GM18909 (cell line): Measurements from ENCODE around the gene SERGEF.

Experiments
- ATAC-seq: cut with Tn5 transposase; IDR thresholded peaks from one replicate; pipeline ENCODE4 v1.9.1; 2021; ENCODE audit warnings: mild to moderate bottlenecking; ENCODE audit not compliant: unreplicated experiment, poor library complexity

SERGEF gene

DNA sequence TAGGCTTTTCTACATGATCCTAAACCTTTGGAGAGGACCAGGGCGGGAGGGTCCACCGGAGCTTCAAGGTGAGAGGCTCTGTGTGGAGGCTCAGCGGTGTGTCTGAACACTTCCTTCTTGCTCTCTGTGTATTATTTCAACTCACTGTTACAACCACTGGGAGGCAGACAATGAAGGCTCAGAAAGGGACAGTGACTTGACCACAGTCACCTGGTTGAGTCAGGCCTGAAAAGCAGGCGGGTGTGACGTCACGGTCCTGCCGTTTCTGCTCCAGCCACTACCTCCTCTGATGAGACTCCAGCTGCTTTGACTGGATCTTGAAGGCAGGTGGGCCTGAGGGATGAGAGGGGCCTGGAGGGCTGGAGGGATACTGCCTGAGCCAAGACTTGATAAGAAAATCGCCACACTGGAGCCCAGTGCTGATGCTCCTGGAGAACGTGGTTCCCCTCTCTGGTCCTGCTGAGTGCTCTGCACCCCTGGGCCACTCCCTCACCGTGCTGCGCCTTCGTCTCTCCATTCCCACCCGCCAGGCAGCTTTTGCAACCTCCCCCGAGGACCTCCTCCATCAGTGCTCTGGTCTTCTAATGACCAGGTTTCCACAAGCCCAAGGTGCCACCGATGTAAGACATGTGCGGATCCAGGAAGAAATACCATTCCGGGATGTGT, 250.4 kb downstream of the SERGEF start:
- ATAC-seq, result peak; percentile 40

DNA sequence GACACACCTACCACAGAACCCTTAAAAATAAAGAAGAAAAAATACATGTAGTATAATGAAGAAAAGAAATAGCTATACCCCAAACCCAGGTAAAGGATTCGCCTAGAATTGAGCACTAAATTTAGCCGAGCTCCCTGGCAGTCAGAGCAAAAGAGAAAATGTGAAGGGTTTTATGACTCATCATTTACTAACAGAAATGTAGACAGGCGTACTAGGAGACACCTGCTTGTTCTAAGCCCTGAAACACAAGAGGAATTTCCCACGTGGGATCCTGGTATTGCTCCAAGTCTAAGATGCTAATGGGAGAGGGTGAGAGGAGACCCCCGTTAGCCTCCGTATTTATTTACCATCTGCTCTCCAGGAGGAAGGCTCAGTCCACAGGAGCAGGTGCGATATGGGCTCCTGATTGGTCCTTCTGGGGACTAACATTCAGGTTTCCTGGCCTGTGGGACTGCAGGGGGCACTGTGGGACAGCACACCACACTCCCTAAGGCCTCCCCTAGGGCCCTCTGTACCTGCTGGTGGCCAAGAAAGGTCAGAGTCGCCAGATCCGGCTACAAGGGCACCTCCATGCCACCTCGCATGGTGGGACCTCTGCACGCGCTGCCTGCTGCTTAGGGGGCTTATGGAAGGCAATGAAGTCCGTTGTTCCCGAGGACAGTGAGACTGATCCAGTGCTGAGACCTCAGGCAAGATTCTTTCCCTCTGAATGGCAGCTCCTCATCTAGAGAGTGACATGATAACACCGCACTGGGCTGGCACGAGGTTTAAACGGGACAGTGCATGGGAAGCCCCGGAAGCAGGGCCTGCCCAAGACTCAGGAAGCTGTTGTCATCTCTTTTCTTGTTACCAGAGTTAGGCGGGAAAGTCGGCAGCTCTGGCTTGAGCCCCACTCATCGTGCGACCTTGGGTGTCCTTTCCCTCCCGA, 252.5 kb downstream of the SERGEF start:
- peak; percentile 73 for ATAC-seq

DNA sequence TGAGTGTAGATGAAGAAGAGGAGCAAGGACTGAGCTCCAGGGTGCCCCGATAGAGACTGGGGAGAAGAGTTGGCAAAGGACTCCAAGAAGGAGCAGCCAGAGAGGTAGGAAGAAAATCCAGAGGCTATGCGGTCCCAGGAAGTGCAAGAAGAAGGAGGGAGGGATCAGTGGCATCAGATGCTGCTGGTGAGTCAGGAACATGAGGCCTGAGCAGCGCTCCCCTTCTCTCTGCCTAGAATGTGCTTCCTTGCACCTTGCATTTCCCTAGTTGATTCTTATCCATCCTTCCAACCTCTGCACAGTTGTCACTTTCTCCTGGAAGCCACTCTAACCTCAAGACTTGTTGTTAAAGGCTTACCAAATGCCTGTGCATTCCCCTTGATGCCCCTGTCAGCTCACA, 257.0 kb downstream of the SERGEF start:
- ATAC-seq, result no peak

DNA sequence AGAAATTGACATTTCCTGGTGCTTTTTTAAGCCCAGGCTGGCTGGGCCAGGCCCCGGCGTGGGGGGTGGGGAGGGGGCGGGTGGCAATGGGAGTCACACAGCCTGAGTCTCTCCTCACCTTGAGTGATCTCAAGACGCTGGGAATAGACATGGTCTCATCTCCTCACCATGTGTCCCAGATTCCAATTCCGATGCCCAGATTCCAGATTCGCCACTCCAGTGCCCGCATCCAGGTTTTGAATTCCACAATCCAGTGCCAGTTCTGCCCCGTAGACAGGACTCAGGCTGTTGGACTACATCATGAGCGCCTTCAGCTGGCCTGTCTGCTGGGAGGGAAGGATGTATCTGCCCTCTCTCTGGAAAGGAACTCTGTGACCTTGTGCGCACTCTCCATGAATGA, 259.2 kb downstream of the SERGEF start:
- ATAC-seq, result no peak

DNA sequence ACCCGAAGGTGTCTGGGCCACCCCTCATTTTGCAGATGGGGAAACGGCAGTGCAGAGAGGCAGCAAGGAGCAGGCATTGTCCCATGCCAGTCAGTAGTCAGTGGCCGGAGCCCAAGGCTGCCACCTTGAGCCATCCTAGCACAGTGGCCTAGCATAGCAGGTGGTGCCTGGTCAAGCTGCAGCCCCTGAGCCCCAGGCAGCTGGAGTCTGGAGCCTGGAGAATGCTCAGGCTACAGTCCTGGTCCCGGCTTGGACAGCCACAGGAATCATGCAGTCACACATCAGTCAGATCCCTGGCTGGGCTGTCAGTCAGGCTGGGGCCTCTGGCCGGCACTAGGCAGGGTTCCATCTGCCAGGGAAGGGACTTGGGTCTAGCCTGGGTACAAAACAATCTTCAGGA, 259.7 kb downstream of the SERGEF start:
- ATAC-seq, result no peak

DNA sequence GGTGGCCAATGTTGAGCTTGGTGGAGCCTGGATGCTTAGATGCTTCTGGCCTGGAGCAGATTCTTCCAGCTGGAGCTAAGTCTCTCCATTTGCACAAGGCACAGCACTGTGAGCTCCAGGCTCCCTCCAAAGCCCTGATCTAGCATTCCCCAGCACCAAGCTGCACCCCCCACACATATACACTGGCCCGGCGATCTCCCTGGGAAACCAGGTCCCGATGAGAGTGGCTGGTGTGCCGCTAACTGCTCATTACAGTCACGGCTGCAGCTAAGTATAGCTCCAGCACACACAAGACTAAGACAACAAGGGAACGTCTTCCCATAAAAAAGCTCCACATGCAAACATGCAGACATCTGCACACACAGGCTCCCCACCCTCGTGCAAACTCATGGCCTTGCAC, 260.7 kb downstream of the SERGEF start:
- ATAC-seq, result no peak

DNA sequence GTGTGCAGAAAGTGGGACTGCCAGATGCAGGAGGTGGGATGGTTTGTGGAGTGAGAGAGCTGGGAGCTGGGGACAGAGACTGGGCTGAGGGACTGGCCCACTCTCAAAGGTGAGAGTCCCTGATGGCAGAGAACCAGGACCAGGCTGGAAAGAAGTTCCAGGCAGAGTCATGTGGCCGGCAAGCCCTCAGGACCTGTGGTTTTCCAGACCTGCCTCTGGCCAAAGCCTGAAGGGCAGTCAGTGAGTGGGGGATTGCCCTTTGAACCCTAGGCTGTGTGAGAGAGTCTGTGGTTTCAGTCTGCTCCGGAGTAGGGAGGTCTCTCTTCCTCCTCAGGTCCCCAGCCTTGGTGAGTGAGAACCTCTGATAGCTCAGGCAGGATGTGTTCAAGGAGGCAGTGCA, 261.3 kb downstream of the SERGEF start:
- no peak for ATAC-seq

DNA sequence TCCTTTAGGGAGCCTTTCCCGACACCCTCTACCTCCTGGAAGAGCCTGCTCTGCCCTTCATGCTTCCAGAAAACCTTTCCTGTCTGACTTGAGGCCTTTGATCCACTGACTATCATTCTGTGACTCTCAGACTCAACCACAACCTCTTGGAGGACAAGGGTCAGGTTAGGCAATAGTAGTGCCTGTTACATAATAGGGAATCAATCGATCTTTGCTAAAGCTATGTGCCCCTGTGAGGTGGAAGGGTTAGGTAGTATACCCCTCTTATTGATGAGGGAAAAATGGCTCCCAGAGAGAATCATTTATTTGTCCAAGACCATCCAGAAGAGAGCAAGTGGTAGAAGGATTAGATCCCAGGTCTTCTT, 262.1 kb downstream of the SERGEF start:
- ATAC-seq, result no peak

DNA sequence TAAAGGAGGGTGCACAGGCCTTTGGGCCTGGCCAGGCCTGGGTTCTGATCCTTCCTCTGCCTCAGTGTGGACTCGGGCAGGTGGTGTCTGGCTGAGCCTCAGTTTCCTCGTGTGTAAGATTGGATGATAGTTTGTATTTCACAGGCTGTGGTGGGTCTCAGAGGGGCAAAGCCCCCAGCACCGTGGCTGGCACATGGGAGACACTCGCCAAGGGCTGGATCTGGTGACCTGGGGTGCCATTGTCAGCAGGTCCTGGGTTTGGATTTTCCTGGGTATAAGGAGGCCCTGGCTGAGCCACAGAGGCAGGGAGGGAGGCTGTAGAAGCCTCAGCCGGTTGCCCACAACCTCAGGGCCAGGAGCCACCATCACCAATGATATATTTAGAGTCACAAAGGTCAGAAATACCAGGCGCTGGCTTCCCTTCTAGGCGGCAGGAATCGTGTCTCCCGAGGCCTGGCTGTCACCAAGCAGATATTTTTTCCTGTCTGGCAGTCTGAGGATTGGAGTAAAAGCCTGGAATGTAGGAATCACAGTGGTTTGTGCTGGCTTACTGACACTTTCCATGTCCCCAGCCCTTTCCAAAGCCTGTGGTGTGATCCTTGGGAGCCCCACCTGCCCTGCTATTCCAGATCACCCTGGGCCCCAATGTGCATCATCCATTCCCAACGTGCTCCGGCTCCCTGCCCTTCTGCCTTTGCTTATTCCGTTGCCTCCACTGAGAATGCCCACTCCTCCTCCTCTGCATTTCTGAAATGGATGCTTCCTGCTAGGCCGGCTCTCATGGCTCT, 262.6 kb downstream of the SERGEF start:
- ATAC-seq, result no peak

DNA sequence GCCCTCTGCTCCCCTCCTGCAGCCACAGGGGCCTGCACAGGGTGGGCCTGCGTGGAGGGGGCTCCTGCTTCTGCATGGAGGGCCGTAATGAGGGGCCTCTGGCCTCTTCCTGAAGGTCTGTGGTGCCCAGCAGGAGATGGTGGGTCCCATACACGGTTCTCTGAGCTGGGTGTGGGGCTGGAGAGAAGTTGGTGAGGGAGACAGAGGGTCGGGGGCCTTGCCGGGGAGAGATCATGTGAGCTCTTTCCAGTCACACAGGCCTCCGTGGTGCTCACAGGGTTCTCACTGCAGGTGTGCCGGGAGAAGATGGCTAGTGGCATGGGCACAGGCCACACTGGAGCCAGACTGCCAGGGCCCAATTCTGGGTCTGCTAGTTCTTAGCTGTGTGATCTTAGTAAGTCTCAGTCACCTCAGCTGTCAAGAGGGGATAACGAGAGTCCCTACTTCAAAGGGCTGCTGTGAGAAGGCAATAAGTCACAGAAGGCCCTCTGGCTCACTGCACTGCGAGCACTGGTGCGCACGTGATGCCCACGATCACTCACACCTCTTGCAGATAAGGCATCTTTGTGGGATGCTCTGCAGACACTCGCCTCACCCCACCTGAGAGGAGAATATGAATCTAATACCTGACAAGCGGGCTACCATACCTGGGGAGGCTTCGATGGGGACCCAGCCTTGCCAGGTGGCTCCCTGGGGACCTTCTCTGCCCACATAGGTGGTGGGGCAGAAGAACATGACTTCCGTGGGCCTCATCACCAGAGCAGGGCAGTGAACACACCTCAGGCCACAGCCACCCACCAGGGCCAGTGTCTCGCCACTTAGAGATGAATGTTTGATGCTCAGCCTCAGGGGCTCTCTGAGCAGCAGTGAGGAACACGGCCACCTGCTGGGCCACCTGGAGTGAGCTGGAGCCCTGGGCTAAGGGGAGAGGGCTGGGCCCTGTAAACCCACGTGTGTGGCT, 263.8 kb downstream of the SERGEF start:
- ATAC-seq, result no peak

DNA sequence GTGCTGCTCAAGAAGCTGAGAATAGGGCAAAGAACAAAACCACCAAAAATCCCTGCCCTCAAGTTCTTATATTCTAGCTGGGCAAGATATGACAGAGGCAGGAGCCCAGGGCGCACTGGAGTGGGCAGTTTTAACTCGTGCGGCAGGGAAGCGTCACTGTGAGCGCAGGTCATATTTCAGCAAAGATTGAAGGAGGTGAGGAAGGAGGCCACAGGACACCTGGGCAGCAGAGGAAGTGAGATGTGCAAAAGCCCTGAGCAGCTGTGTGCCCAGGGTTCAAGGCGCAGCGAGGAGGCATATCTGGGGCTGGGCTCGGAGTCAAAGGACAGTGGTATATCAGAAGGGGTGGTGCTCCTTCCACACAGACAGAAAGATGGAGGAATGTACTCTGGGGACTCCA, 264.8 kb downstream of the SERGEF start:
- ATAC-seq, result no peak

DNA sequence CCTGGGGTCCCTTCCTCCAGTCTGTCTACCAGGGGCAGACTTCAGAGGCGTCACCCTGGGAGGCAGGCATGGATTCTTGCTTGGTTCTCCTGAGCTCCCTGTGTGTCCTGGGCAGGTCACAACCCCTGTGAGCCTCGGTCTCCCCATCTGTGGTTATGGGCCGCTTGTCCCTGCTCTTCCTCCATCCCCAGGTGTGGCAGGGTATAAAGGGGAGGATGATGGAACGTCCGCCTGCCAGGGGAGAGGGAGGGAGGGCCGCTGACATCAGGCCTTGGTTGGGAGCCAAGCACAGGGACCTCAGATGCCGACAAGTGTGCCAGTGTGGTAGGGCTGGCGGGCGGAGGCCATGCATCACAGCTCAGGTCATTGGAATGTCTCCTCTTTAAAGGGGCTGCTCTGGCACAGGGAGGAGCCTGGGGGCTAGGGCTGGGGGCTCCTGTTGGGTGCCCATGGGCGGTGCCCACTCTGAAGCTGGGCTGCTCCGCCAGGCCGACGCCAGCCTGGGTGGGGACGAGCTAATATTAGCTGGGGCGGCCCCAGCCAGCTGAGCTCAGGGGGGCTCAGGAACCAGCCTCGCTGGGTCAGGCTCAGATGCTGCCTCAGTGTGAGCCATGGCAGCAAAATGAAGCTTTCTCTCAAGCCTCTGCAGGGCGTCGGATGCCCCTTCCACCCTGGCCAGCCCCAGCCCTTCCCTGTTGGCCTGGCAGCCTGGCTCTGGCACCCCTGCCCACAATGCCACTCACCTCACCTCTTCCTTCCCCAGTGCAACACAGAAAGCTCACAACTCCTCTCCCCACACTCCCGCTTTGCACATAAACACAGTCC, 265.5 kb downstream of the SERGEF start:
- no peak for ATAC-seq

DNA sequence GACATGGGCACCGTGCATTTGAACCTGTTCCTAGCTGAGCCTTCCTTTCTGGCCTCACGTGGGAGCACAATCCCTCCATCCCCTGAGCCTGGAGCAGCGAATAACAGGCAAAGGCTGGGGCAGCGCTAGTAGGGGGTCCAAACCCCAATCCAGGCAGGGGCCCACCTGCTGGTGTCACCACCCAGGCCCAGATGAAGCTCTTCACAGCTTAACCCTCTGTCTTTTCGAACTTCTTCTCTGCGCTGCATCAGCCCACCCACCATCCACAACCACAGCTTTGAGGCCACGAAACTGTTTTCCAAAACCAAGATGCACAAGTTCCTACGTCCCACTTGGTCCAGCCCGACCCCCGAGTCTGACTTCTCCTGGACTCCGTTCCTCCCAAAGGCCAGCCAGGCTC, 266.8 kb downstream of the SERGEF start:
- ATAC-seq, result no peak

DNA sequence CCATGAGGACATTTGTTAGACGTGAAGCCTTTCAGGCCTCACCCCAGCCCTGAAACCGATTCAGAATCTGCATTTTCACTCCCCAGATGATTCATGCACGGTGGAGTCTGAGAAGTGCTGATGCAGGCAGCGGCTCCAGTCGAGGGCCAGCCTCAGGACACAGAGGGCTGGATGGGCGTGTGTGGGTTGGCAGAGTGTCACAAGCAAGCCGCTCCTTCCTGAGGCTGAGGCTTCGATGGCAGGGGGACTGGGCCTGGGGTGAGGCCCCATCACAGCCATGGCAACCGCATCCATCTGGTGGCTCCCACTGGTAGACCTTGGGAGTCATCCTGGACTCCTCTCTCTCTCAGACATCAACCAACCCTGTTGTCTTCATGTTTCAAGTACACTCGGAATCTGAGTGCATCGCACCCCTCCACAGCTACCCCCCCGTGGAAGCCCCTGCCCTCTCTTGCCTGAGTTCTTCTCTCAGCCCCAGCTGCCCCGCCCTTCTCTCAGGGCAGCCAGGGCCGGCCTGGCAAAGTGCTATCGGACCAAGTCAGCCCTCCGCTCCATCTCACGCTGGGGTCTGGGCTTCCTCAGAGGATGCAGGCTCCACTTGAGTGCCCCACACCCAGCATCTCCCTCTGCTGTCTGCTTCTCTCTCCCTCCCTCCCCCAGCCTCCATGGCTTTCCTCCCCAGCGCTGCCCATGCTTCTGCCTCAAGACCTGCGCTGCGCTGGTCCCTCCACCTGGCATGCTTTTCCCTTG, 267.6 kb downstream of the SERGEF start:
- ATAC-seq, result no peak

DNA sequence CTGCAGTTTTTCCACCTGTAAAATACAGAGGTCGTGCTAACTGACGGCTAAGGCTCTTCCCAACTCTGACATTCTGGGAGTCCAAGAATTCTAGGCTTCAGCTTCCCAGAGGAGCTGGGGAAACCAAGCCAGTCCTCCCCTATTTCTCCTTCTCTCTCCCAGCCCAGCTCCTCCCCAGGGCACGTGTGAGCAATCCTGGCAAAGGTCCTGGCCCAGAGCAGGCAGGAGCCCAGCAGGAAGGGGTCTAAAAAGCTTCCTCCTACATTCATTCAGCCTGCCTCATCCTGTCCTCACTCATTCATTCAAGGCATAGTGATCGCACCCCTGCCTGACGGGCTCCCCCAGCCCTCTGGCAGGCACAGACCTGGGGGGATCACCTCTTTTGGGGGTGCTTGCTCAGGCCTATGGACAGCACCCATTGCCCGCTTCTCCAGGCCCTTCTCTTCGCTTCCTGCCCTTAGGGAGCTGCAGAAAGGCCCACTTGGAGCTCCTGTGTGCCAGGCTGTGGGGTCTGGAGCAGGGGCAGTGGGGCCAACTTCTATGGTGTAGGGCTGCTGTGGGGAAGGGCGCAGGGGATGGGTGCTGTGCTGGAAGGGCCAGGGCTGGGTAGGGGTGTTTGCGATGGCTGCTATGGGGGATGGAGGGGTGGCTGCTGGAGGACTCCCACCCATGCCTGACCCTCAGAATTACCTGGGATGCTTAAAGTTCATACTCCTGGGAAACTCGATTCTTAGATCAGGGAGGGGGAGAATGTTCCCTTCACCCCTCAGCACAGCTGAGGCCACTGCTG, 268.5 kb downstream of the SERGEF start:
- no peak for ATAC-seq

DNA sequence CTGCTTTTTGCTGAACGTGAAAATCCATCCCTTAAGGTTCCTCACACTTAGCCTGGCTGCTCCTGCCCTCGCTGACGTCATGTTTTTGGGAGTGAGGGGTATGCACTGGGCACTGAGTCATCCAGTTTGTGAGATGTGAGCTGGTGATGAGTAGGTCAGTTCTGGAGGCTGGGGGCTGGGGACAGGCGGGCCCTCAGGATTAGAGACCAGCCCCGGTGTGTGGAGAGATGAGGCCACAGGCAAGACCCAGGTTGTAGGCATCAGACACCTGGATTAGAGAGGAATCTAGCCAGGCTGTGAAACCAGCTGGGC, 269.1 kb downstream of the SERGEF start:
- ATAC-seq, result no peak

DNA sequence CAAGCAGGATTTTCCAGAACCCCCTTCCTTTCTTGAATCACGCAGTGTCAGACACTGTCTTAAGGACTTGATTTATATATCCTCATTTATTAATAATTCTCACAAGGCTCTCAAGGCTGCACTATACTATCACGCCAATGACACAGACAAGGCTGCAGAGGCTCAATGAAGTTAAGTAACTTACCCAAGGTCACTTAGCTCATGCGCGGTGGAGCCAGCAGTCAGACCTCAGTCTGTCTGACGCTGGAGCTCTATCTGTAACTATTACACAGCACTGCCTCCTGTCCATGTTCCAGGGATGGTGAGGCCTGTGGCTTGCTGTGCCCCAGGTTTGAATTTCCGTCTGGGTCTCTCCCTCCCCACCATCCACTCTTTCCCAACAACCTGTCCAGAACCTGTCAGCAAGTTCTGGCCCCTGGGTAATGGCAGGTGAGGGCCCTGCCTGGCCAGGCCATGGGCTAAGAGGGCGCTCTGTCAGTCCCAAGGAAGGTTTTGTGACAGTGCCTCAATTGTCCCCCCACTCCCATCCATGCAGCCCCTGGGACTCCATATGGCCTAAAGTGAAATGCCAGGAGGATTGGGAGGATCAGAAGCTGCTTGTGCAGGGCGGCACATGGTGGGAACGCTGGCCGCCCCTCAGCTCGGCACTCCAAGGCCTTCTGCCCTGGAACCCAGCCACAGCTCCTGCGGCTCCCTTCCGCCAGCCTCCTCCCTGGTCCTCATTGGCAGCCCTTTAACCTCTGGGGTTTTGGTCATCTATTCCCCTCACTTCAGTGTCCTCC, 269.6 kb downstream of the SERGEF start:
- ATAC-seq, result no peak
